B cell (primary cell): ENCODE measurements around the gene FHIT. TPM values are rescaled to one million over a fixed set of nuclear protein-coding genes. Genes with fewer than 3 reads are reported as not detected.

Experiments used
- ATAC-seq: fragments of 200-7000 bp; cut with Tn5 transposase; one replicate; pipeline ENCODE4 v1.10.0; 2021; ENCODE audit warnings: low read depth, mild to moderate bottlenecking, moderate number of reproducible peaks, moderate library complexity
- CTCF ChIA-PET: fragments of 350-600 bp; sonication (Branson Sonifier 250); formaldehyde crosslinking; loops from one replicate; lab custom pipeline; 2021; ENCODE audit warnings: antibody characterized with exemption, inconsistent platforms; lab: Charles Lee
- POLR2A ChIA-PET: fragments of 350-600 bp; sonication (Branson Sonifier 250); formaldehyde crosslinking; loops from one replicate; lab custom pipeline; 2021; ENCODE audit warnings: antibody characterized with exemption; lab: Charles Lee
- DNase-seq: peaks from one replicate; pipeline ENCODE4 v3.0.0; 2013
- H2AFZ ChIP-seq: 2 replicates; pipeline ENCODE4 v1.6.1; 2012; ENCODE audit warnings: mild to moderate bottlenecking, low read depth, low read length; ENCODE audit not compliant: insufficient read depth, poor library complexity, severe bottlenecking
- H3K27ac ChIP-seq, 2 donors: 1 replicate in 1 of 2; 2 replicates in 1 of 2; pipeline ENCODE4 v1.5.1; 2012 to 2013; ENCODE audit warnings: low read length in 2 of 2, mild to moderate bottlenecking in 2 of 2, moderate library complexity in 1 of 2
- H3K27me3 ChIP-seq, 4 experiments: fragments of 200-600 bp in 1 of 4; sonication (generic) in 1 of 4; replicated peaks in 1 of 4; 1 replicate in 2 of 4; 2 replicates in 2 of 4; pipeline versions ENCODE4 v1.6.1 to v1.7.0; 2013 to 2016; ENCODE audit warnings: low read length in 3 of 4, mild to moderate bottlenecking in 2 of 4, mixed read lengths in 1 of 4, moderate library complexity in 1 of 4; ENCODE audit not compliant: insufficient read depth in 4 of 4, control insufficient read depth in 3 of 4; ENCODE audit errors: control extremely low read depth in 1 of 4
- H3K36me3 ChIP-seq, 2 experiments: replicated peaks in 1 of 2; 1 replicate in 1 of 2; 2 replicates in 1 of 2; pipeline versions ENCODE4 v1.6.1 to v1.7.1; 2013; ENCODE audit warnings: low read length in 1 of 2; ENCODE audit not compliant: insufficient read depth in 2 of 2, control insufficient read depth in 1 of 2; ENCODE audit errors: control extremely low read depth in 1 of 2, extremely low read depth in 1 of 2
- H3K4me1 ChIP-seq, 2 donors: fragments of 200-600 bp in 1 of 2; sonication (generic) in 1 of 2; 1 replicate in 1 of 2; 2 replicates in 1 of 2; pipeline versions ENCODE4 v1.5.1 to v1.6.1; 2013 to 2017; ENCODE audit warnings: low read length in 2 of 2; ENCODE audit not compliant: control insufficient read depth in 2 of 2, insufficient read depth in 2 of 2
- H3K4me2 ChIP-seq: replicated peaks from 2 replicates; pipeline ENCODE3; 2012; ENCODE audit warnings: mild to moderate bottlenecking, low read depth, low read length; ENCODE audit not compliant: poor library complexity, severe bottlenecking
- H3K4me3 ChIP-seq, 5 experiments: fragments of 200-600 bp in 1 of 5; sonication (generic) in 1 of 5; 1 replicate in 3 of 5; 2 replicates in 2 of 5; pipeline versions ENCODE4 v1.5.1 to v1.7.0; 2011 to 2016; ENCODE audit warnings: low read length in 4 of 5, mild to moderate bottlenecking in 4 of 5, low read depth in 2 of 5, control low read depth in 1 of 5, moderate library complexity in 1 of 5; ENCODE audit not compliant: insufficient read depth in 1 of 5; ENCODE audit errors: control extremely low read depth in 1 of 5, extremely low read depth in 1 of 5
- H3K79me2 ChIP-seq: fragments of 200-600 bp; sonication (generic); one replicate; pipeline ENCODE4 v1.6.0; 2016; ENCODE audit warnings: low read length; ENCODE audit not compliant: control insufficient read depth, insufficient read depth
- H3K9ac ChIP-seq: fragments of 200-600 bp; sonication (generic); 2 replicates; pipeline ENCODE4 v1.6.1; 2017; ENCODE audit warnings: mild to moderate bottlenecking, low read length, moderate library complexity
- H3K9me3 ChIP-seq, 3 donors: one replicate each; pipeline versions ENCODE4 v1.6.1 to v1.7.1; 2013; ENCODE audit warnings: low read length in 2 of 3; ENCODE audit not compliant: control insufficient read depth in 2 of 3, insufficient read depth in 1 of 3; ENCODE audit errors: control extremely low read depth in 1 of 3
- H4K20me1 ChIP-seq: 2 replicates; pipeline ENCODE4 v1.6.0; 2012; ENCODE audit warnings: mild to moderate bottlenecking, low read length; ENCODE audit not compliant: insufficient read depth, control insufficient read depth, poor library complexity, severe bottlenecking
- H3K27ac Mint-ChIP-seq: one replicate; pipeline ENCODE4 v1.8.0; 2021; ENCODE audit warnings: mixed read lengths
- H3K27me3 Mint-ChIP-seq: one replicate; pipeline ENCODE4 v1.8.0; 2021; ENCODE audit warnings: mixed read lengths
- H3K4me1 Mint-ChIP-seq: one replicate; pipeline ENCODE4 v1.8.0; 2021; ENCODE audit warnings: mixed read lengths
- H3K4me3 Mint-ChIP-seq: one replicate; pipeline ENCODE4 v1.8.0; 2021; ENCODE audit warnings: mixed read lengths
- H3K9me3 Mint-ChIP-seq: one replicate; pipeline ENCODE4 v1.8.0; 2022; ENCODE audit warnings: mixed read lengths; ENCODE audit not compliant: insufficient read depth
- EZH2 ChIP-seq: IDR thresholded peaks from 2 replicates; pipeline ENCODE4 v1.6.1; 2012; ENCODE audit warnings: borderline replicate concordance, low read depth, mild to moderate bottlenecking, moderate library complexity, low read length; ENCODE audit not compliant: insufficient read depth, poor library complexity, severe bottlenecking
- WGBS: methylation state at CpG from one replicate; pipeline ENCODE4 v1.1.5; 2013; ENCODE audit warnings: missing lambda C conversion rate; ENCODE audit not compliant: insufficient coverage; 5-methylcytosine and 5-hydroxymethylcytosine counted together
- intact Hi-C: fragments of 100-400 bp; cut with micrococcal nuclease; formaldehyde crosslinking; loops from one replicate; pipeline ENCODE4 v1.10.0; 2022
- polyA plus RNA-seq: library from polyadenylated mRNA; depleted of rRNA; stranded (reverse); fragments of >200 nt; gene quantifications from 2 replicates; pipeline ENCODE4 v1.2.3, GENCODE V29; 2012
- total RNA-seq, 2 donors: library from RNA; stranded (reverse); fragments of 120-200 nt in 1 of 2; gene quantifications; 1 replicate in 1 of 2; 2 replicates in 1 of 2; pipeline versions ENCODE4 v1.2.3 to v1.2.4, GENCODE V29; 2013 to 2022
- TF ChIP-seq, protein P1 (sequence below): fragments of 200-600 bp; IDR thresholded peaks from one replicate; pipeline ENCODE4 v1.8.0; 2022; ENCODE audit warnings: antibody characterized with exemption, mild to moderate bottlenecking

The FHIT gene
- total and polyA plus RNA-seq, 2 donors (not counting 1 experiment from before 2014, with no cell fraction given), result 1.7 to 7.8 TPM

DNA sequence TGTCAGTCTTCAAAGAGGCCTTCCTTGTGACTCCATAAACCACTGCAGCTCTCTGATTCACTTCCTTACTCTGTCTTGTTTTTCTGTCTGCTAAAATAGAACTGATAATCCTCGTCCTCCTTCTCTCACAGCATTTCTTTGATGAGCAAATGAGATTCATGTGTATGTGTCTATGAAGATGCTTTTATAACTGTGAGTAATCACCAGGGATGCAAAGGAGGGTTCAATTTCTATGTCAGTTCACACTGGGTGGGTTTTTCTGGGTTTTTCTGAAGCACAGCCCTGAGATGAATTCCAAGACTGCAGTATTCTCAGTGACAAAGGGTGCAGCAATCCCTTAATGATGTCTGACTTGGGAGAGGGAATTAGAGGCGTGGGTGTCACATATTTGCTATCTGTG, 1454.8 kb downstream of the FHIT start:
- Histone ChIP-seq H3K36me3 (no peaks in the 10 kb centered on the region), H4K20me1 (no peaks in the 10 kb centered on the region), H3K27ac (no peak overlapping the region), H3K4me1 (no peaks in the 10 kb centered on the region), H3K9me3 (no peaks in the 10 kb centered on the region), H2AFZ (no peak overlapping the region), H3K27me3 (no peaks in the 10 kb centered on the region), H3K79me2 (no peaks in the 10 kb centered on the region), H3K4me2 (no peak overlapping the region), H3K9ac (no peak overlapping the region), H3K4me3 (no peak overlapping the region)
- no peak overlapping the region for H3K27ac Mint-ChIP-seq
- no peak for ATAC-seq
- no peaks in the 10 kb centered on the region for H3K9me3 Mint-ChIP-seq
- WGBS, result no CpG with 5 or more reads among the region's 2 CpGs
- POLR2A ChIA-PET, result no interaction called here
- H3K4me1 Mint-ChIP-seq, result no peaks in the 10 kb centered on the region
- no peaks in the 10 kb centered on the region for H3K27me3 Mint-ChIP-seq
- CTCF ChIA-PET, result no interaction called here
- intact Hi-C loops, result no loop called here
- H3K4me3 Mint-ChIP-seq, result no peak overlapping the region
- DNase-seq, result no peak
- TF ChIP-seq EZH2, result no peak
- TF ChIP-seq, protein P1, sequence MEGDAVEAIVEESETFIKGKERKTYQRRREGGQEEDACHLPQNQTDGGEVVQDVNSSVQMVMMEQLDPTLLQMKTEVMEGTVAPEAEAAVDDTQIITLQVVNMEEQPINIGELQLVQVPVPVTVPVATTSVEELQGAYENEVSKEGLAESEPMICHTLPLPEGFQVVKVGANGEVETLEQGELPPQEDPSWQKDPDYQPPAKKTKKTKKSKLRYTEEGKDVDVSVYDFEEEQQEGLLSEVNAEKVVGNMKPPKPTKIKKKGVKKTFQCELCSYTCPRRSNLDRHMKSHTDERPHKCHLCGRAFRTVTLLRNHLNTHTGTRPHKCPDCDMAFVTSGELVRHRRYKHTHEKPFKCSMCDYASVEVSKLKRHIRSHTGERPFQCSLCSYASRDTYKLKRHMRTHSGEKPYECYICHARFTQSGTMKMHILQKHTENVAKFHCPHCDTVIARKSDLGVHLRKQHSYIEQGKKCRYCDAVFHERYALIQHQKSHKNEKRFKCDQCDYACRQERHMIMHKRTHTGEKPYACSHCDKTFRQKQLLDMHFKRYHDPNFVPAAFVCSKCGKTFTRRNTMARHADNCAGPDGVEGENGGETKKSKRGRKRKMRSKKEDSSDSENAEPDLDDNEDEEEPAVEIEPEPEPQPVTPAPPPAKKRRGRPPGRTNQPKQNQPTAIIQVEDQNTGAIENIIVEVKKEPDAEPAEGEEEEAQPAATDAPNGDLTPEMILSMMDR, result no peak

DNA sequence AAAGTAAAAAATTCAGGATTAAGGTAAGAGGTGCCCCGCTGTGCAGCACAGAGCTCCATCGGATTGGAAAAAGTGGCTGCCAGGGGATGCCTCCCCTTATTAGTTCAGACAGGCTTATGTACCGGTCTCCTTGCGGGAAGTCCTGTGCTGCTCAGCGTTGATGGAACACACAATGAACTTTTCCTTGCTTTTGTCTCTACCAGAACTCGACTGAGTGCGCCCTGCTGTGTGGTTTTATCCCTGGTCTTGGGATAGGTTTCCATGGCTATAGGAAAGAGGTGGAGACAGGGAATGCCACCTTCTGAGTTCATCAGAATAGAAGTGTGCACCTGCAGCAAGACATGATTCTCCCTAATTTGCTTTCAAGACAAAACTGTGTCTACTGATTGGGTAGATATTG, 1455.5 kb downstream of the FHIT start:
- ChIA-PET CTCF (no interaction called here), POLR2A (no interaction called here)
- 95% methylated on average over 6 of the region's 7 CpGs for WGBS
- no peak for ATAC-seq
- Mint-ChIP-seq H3K4me3 (no peak overlapping the region), H3K27me3 (no peaks in the 10 kb centered on the region), H3K27ac (no peak overlapping the region), H3K4me1 (no peaks in the 10 kb centered on the region), H3K9me3 (no peaks in the 10 kb centered on the region)
- intact Hi-C loops, result no loop called here
- Histone ChIP-seq H3K36me3 (no peaks in the 10 kb centered on the region), H3K9ac (no peak overlapping the region), H2AFZ (no peak overlapping the region), H3K4me2 (no peak overlapping the region), H3K79me2 (no peaks in the 10 kb centered on the region), H3K27me3 (no peaks in the 10 kb centered on the region), H3K9me3 (no peaks in the 10 kb centered on the region), H3K27ac (no peak overlapping the region), H4K20me1 (no peaks in the 10 kb centered on the region), H3K4me1 (no peaks in the 10 kb centered on the region), H3K4me3 (no peak overlapping the region)
- TF ChIP-seq, protein P1, result no peak
- no peak for TF ChIP-seq EZH2
- no peak for DNase-seq
